Smooth muscle cell (in vitro differentiated cells): ENCODE data around the gene IPO7. TPM values are rescaled to one million over a fixed set of nuclear protein-coding genes. Genes with fewer than 3 reads are reported as not detected.
A peak's percentile ranks its signal among the peaks of the same experiment; 100 is the strongest.

Experiments
- DNase-seq: peaks from one replicate; lab custom pipeline; 2025; ENCODE audit not compliant: unreplicated experiment; lab: John Stamatoyannopoulos, UW
- H2AFZ ChIP-seq: fragments of 200-600 bp; sonication (generic); 2 replicates; pipeline ENCODE4 v1.6.0; 2016; ENCODE audit warnings: antibody characterized with exemption, low read depth, mild to moderate bottlenecking
- H3F3A ChIP-seq: fragments of 200-600 bp; sonication (generic); 2 replicates; pipeline ENCODE4 v1.6.0; 2017; ENCODE audit warnings: antibody characterized with exemption, low read depth
- H3K27ac ChIP-seq: fragments of 200-600 bp; sonication (generic); 2 replicates; pipeline ENCODE4 v1.5.1; 2016; ENCODE audit warnings: low read depth, mild to moderate bottlenecking
- H3K27me3 ChIP-seq: fragments of 200-600 bp; sonication (generic); 2 replicates; pipeline ENCODE4 v1.6.1; 2016; ENCODE audit warnings: low read depth, mild to moderate bottlenecking
- H3K36me3 ChIP-seq: fragments of 200-600 bp; sonication (generic); 2 replicates; pipeline ENCODE4 v1.5.1; 2016; ENCODE audit warnings: low read depth
- H3K4me1 ChIP-seq: fragments of 200-600 bp; sonication (generic); 2 replicates; pipeline ENCODE4 v1.5.1; 2016; ENCODE audit warnings: low read depth
- H3K4me2 ChIP-seq: fragments of 200-600 bp; sonication (generic); 2 replicates; pipeline ENCODE4 v1.6.0; 2016; ENCODE audit warnings: mild to moderate bottlenecking
- H3K4me3 ChIP-seq: fragments of 200-600 bp; sonication (generic); 2 replicates; pipeline ENCODE4 v1.5.1; 2016; ENCODE audit warnings: mild to moderate bottlenecking
- H3K79me2 ChIP-seq: fragments of 200-600 bp; sonication (generic); 2 replicates; pipeline ENCODE4 v1.6.0; 2016; ENCODE audit warnings: low read depth, mild to moderate bottlenecking
- H3K9ac ChIP-seq: fragments of 200-600 bp; sonication (generic); 2 replicates; pipeline ENCODE4 v1.6.0; 2016; ENCODE audit warnings: low read depth
- H3K9me3 ChIP-seq: fragments of 200-600 bp; sonication (generic); replicated peaks from 2 replicates; pipeline ENCODE4 v1.5.1; 2016; ENCODE audit warnings: low read depth
- H4K20me1 ChIP-seq: fragments of 200-600 bp; sonication (generic); 2 replicates; pipeline ENCODE4 v1.6.0; 2016; ENCODE audit warnings: low read depth
- WGBS: methylation state at CpG from one replicate; pipeline ENCODE4 v1.1.7; 2016; ENCODE audit warnings: low lambda C conversion rate; 5-methylcytosine and 5-hydroxymethylcytosine counted together
- polyA plus RNA-seq: library from polyadenylated mRNA; unstranded; fragments of >200 nt; fragmentation: Nextera tagmentation; extraction: Ambion mirVana; gene quantifications from 2 replicates; pipeline ENCODE4 v1.2.1, GENCODE V29; 2016
- small RNA-seq: library from RNA; depleted of rRNA; stranded (forward); fragments of <200 nt; gene quantifications from one replicate; pipeline ENCODE3, GENCODE V24; 2014
- total RNA-seq: library from RNA; depleted of rRNA; stranded (reverse); fragments of >200 nt; gene quantifications from 2 replicates; pipeline ENCODE4 v1.2.3, GENCODE V29; 2014
- TF ChIP-seq, protein P1 (sequence below): fragments of 200-600 bp; sonication (generic); IDR thresholded peaks from 2 replicates; pipeline ENCODE4 v1.5.1; 2017; ENCODE audit warnings: borderline replicate concordance, mild to moderate bottlenecking, antibody characterized with exemption; ENCODE audit not compliant: insufficient read depth, poor library complexity, severe bottlenecking

The IPO7 gene
- total and polyA plus RNA-seq, 2 experiments from 2014 or later: 4.7 to 156 TPM

DNA sequence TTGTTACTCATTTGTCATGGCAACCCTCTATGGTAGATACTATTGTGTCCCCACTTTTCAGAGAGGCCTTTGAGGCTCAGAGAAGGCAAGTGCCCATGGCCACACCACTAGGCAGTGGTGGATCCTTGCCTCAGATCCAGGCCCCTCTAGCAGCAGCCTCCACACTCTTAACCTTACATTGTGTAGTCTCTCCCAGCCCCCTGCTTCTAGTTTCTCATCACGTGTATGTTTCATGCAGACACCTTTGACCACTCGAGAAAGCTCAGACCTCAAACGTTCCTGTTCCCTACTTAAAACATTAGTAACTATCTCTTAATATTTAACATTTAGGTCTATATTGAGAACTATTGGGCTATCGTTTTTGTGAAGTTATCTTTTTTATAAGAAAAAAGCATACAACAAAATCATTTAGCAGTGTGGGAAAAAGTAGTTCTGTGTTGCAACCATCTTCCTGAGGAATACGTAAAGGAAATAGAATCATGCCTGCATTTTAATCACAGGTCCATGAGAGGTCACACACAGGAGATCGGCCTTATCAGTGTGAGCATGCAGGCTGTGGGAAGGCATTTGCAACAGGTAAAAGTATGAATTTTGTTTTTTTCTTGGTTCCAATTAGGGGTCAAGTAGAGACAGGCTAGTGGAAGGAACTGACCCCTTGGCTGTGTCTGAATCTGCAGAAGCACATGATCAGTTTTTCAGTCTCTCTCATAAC is 111.5 kb downstream of the IPO7 start:
- Histone ChIP-seq H4K20me1 (no peaks in the 10 kb centered on the region), H3K79me2 (no peaks in the 10 kb centered on the region), H3K27me3 (no peaks in the 10 kb centered on the region), H2AFZ (no peak overlapping the region), H3K9me3 (no peaks in the 10 kb centered on the region), H3K4me1 (no peaks in the 10 kb centered on the region), H3K9ac (no peak overlapping the region), H3K36me3 (peaks cover 26% of the 10 kb centered on the region), H3K4me2 (no peak overlapping the region), H3K4me3 (no peak overlapping the region), H3K27ac (no peak overlapping the region), H3F3A (no peaks in the 10 kb centered on the region)
- WGBS: 92% methylated on average over 6 of the region's 6 CpGs
- TF ChIP-seq, protein P1, sequence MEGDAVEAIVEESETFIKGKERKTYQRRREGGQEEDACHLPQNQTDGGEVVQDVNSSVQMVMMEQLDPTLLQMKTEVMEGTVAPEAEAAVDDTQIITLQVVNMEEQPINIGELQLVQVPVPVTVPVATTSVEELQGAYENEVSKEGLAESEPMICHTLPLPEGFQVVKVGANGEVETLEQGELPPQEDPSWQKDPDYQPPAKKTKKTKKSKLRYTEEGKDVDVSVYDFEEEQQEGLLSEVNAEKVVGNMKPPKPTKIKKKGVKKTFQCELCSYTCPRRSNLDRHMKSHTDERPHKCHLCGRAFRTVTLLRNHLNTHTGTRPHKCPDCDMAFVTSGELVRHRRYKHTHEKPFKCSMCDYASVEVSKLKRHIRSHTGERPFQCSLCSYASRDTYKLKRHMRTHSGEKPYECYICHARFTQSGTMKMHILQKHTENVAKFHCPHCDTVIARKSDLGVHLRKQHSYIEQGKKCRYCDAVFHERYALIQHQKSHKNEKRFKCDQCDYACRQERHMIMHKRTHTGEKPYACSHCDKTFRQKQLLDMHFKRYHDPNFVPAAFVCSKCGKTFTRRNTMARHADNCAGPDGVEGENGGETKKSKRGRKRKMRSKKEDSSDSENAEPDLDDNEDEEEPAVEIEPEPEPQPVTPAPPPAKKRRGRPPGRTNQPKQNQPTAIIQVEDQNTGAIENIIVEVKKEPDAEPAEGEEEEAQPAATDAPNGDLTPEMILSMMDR: no peak
- DNase-seq: no peak

Small RNA genes lying within 50 kb of the gene (small RNA-seq; reads per million reads assigned to genes)
- gene SNORA23: 266 reads per million, percentile 99 among the genes with 10 or more reads in this experiment

Other genes starting within 250 kb of the IPO7 start
- 66.1 and 81.7 TPM in 2 replicates for gene DENND5A, start 119.3 kb upstream of the IPO7 start, total RNA-seq
- gene DENND5A, start 119.3 kb upstream of the IPO7 start, polyA plus RNA-seq: 40.2 and 42.0 TPM in 2 replicates
- 57.3 and 95.4 TPM in 2 replicates for gene TMEM41B, start 70.1 kb upstream of the IPO7 start, total RNA-seq
- gene TMEM41B, start 70.1 kb upstream of the IPO7 start, polyA plus RNA-seq: 33.6 and 34.8 TPM in 2 replicates
- gene ZNF143, start 76.4 kb downstream of the IPO7 start, total RNA-seq: 48.6 and 52.4 TPM in 2 replicates
- gene ZNF143, start 76.4 kb downstream of the IPO7 start, polyA plus RNA-seq: 30.9 and 35.1 TPM in 2 replicates
- 46.9 and 53.3 TPM in 2 replicates for gene WEE1, start 189.0 kb downstream of the IPO7 start, total RNA-seq
- 20.8 and 25.3 TPM in 2 replicates for gene WEE1, start 189.0 kb downstream of the IPO7 start, polyA plus RNA-seq